Lower lobe of right lung (tissue), 2 donors: ENCODE data around the gene CFLAR. TPM values are rescaled to one million over a fixed set of nuclear protein-coding genes. Genes with fewer than 3 reads are reported as not detected.

ENCODE experiments used
- ATAC-seq, 2 donors: fragments of 200-7000 bp; cut with Tn5 transposase; one replicate each; pipeline ENCODE4 v1.9.1; 2020 to 2022; ENCODE audit warnings: mild to moderate bottlenecking in 2 of 2, moderate library complexity in 2 of 2
- DNase-seq: peaks from one replicate; pipeline ENCODE4 v3.0.0-alpha.2; 2020
- H3K27ac ChIP-seq: fragments of 200-600 bp; one replicate; pipeline ENCODE4 v1.8.0; 2022
- H3K27me3 ChIP-seq: fragments of 200-600 bp; one replicate; pipeline ENCODE4 v1.8.0; 2022; ENCODE audit warnings: low read depth
- H3K36me3 ChIP-seq: fragments of 200-600 bp; one replicate; pipeline ENCODE4 v1.8.0; 2022; ENCODE audit warnings: mild to moderate bottlenecking
- H3K4me1 ChIP-seq: fragments of 200-600 bp; one replicate; pipeline ENCODE4 v1.8.0; 2022
- H3K4me3 ChIP-seq: fragments of 200-600 bp; one replicate; pipeline ENCODE4 v1.8.0; 2022; ENCODE audit warnings: mild to moderate bottlenecking
- H3K9me3 ChIP-seq: fragments of 200-600 bp; one replicate; pipeline ENCODE4 v1.8.0; 2022
- intact Hi-C: fragments of 100-400 bp; cut with DNase I; formaldehyde crosslinking; loops from one replicate; pipeline ENCODE4 v1.11.0; 2022
- total RNA-seq: library from RNA; stranded (reverse); fragmentation: NEBNext Ultra II Directional; extraction: Animal tissue kit (Norgen Biotek cat#: 25700); gene quantifications from one replicate; pipeline ENCODE4 v1.2.1, GENCODE V29; 2021
- TF ChIP-seq, protein P1 (sequence below): fragments of 200-600 bp; IDR thresholded peaks from one replicate; pipeline ENCODE4 v1.8.0; 2022; ENCODE audit warnings: antibody characterized with exemption, mild to moderate bottlenecking
- donor health status: DM: no; HTN: yes; CAD: no; lungs with severe emphysema.

Gene CFLAR
- total RNA-seq, 1 donor from 2014 or later, result 345 TPM

DNA sequence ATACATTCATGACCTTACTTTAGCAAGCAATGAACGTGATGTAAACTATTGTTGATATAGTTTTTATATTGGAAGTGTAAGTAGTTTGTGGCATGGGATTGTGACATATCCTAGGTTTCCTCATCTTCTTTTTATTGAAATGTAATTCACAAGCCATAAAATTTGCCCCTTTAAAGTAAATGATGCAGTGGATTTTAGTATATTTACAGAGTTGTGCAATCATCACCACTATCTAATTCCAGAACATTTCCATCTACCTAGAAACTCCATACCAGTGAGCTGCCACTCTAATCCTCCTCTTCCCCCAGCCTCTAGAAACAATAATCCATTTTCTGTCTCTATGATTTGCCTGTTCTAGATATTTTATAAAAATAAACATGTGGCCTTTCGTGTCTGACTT is 56.3 kb downstream of the CFLAR start:
- TF ChIP-seq, protein P1, sequence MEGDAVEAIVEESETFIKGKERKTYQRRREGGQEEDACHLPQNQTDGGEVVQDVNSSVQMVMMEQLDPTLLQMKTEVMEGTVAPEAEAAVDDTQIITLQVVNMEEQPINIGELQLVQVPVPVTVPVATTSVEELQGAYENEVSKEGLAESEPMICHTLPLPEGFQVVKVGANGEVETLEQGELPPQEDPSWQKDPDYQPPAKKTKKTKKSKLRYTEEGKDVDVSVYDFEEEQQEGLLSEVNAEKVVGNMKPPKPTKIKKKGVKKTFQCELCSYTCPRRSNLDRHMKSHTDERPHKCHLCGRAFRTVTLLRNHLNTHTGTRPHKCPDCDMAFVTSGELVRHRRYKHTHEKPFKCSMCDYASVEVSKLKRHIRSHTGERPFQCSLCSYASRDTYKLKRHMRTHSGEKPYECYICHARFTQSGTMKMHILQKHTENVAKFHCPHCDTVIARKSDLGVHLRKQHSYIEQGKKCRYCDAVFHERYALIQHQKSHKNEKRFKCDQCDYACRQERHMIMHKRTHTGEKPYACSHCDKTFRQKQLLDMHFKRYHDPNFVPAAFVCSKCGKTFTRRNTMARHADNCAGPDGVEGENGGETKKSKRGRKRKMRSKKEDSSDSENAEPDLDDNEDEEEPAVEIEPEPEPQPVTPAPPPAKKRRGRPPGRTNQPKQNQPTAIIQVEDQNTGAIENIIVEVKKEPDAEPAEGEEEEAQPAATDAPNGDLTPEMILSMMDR, result no peak
- intact Hi-C loops, result no loop called here
- no peaks in the 10 kb centered on the region for H3K27me3 ChIP-seq
- peaks cover 7% of the 10 kb centered on the region for H3K36me3 ChIP-seq
- DNase-seq (no peak), ATAC-seq (no peak)
- peaks cover 20% of the 10 kb centered on the region for H3K9me3 ChIP-seq
- H3K4me3 ChIP-seq, result no peak overlapping the region
- H3K27ac ChIP-seq, result no peak overlapping the region
- peaks cover 8% of the 10 kb centered on the region for H3K4me1 ChIP-seq

DNA sequence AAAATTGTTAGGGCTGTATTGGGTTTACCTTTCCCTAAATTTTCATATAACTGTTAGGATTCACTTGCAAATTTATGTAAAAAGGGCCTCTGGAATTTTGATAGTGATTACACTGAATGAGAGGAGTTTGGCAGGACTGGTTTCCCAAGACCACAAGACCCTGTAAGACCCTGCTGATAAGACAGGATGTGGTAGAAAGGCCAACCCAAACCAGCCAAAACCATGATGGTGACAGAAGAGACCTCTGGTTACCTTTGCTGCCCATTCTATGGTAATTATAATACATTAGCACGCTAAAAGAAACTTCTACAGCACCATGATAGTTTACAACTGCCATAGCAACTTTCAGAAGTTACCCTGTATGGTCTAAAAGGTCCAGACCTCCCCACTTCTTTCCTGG is 58.7 kb downstream of the CFLAR start:
- Histone ChIP-seq H3K9me3 (peaks cover 6% of the 10 kb centered on the region), H3K4me3 (no peak overlapping the region), H3K27me3 (no peaks in the 10 kb centered on the region), H3K27ac (no peak overlapping the region), H3K36me3 (no peaks in the 10 kb centered on the region), H3K4me1 (peaks cover 11% of the 10 kb centered on the region)
- TF ChIP-seq, protein P1, result no peak
- DNase-seq (no peak), ATAC-seq (no peak)
- intact Hi-C loops, result no loop called here

DNA sequence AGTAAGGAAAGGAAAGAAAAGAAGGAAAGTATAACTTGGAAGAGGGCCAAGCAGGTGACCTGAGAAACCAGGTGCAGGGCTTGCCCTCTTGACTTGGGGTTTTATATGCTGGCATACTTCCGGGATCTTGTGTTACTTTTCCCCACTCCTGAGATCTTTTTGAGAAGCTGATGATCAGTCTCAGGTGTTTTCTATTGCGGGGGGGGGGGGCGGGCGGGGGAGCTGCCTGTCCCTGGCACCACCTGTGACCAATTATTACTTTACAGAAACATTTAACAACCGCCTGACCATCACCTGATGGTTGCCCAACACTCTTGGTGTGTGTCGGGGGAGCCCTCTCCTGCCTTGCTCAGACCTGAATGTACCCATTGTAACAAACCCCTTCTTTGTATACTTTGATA is 60.1 kb downstream of the CFLAR start:
- TF ChIP-seq, protein P1, result no peak
- Histone ChIP-seq H3K36me3 (no peaks in the 10 kb centered on the region), H3K9me3 (no peaks in the 10 kb centered on the region), H3K27ac (peak overlapping the region; percentile 57), H3K27me3 (no peaks in the 10 kb centered on the region), H3K4me1 (peaks cover 11% of the 10 kb centered on the region), H3K4me3 (no peak overlapping the region)
- DNase-seq (no peak), ATAC-seq (peak; percentile 33 to 51)
- intact Hi-C loops, result no loop called here

DNA sequence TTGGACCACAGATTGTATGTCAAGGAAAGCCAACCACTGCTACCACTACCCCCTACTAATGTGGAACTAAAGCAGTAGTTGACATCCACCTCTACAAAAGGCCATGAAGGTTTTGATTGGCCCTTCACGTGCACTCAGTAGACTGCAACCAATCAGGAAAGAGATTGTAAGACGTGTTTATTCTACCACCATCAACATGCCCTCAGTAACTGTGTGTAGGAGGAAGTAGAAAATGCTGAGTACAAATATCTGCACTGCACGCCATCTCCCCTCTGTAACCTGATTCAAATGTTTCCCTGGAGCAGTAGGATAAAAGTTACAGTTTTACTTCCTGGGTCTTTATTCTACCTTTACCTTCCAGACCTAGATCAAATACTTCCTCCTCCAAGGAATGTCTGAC is 64.0 kb downstream of the CFLAR start:
- H3K4me3 ChIP-seq, result no peak overlapping the region
- ATAC-seq (peak in 1 of 2 donors; percentile 52), DNase-seq (no peak)
- H3K27me3 ChIP-seq, result no peaks in the 10 kb centered on the region
- peaks cover 29% of the 10 kb centered on the region for H3K4me1 ChIP-seq
- TF ChIP-seq, protein P1, result no peak
- H3K27ac ChIP-seq, result no peak overlapping the region
- intact Hi-C loops, result no loop called here
- H3K9me3 ChIP-seq, result no peaks in the 10 kb centered on the region
- no peaks in the 10 kb centered on the region for H3K36me3 ChIP-seq

DNA sequence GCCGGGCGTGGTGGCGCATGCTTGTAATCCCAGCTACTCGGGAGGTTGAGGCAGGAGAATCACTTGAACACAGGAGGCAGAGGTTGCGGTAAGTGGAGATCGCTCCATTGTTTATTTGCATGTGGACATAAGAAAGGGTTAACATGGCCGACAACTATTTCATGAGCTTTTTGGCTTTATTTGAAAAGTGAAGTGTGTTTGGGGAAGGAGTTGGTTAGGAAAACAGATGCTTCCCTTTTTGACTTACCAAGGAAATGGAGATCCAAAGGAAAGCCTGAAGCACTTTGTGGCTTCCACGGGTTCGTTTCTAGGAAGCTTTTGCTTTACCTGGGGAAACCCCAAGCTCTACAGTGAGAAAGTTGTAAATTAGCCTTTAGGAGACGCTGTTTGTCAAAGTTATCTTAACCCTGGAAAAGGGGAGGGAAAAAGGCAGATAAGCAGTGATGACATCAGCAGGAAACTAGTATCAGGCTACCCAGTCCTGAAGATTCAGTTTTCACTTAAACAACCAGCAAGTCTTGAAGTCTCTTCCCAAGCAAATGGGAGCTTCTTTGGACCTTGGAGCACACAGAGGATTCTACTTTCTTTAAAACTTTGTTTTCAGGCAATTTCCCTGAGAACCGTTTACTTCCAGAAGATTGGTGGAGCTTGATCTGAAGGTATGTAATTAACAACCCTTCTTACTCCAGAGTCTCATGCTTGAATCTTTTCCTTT is 66.8 kb downstream of the CFLAR start, which contains the start of gene CASP10:
TSS of gene CASP10 (plus strand) at position 492 of the 715 bp plus-strand sequence. CDS start 2,637 bp downstream, outside the sequence.
- peak within 1 kb of the TSS; percentile 74 for H3K27ac ChIP-seq
- DNase-seq, result no peak
- H3K4me3 ChIP-seq, result peak within 1 kb of the TSS; percentile 61
- no peaks in the 10 kb centered on the region for H3K9me3 ChIP-seq
- TF ChIP-seq, protein P1, result peak; percentile 55
- H3K27me3 ChIP-seq, result no peaks in the 10 kb centered on the region
- intact Hi-C loops, result no loop called here
- peaks cover 29% of the 10 kb centered on the region for H3K4me1 ChIP-seq
- H3K36me3 ChIP-seq, result peaks cover 22% of the 10 kb centered on the region
- peak; percentile 85 to 94 for ATAC-seq
